ENCODE results near the gene ZMYM4.

Gene ZMYM4

GRCh38 chr1:35386290-35386689 is 117.8 kb downstream of the ZMYM4 start:
- no peak for TF ChIP-seq CTCF (IDR thresholded peaks at IDR 0.05; ENCODE audit: low read depth, low read length, poor library complexity, severe bottlenecking)
- TF ChIP-seq EZH2phosphoT487 (IDR thresholded peaks at IDR 0.05; ENCODE audit: borderline replicate concordance, low read length) = no peak
- Histone ChIP-seq H3K4me1 (ENCODE audit: control insufficient read depth, low read length) (no peaks in the 10 kb centered on the region), H3F3A (ENCODE audit: control insufficient read depth, insufficient read depth) (no peaks in the 10 kb centered on the region), H4K20me1 (ENCODE audit: control insufficient read depth, insufficient read depth, low read depth, low read length) (no peaks in the 10 kb centered on the region), H3K79me2 (ENCODE audit: control insufficient read depth, low read length) (no peaks in the 10 kb centered on the region), H3K9me2 (replicated peaks; ENCODE audit: control insufficient read depth, low read length) (no peaks in the 10 kb centered on the region), H3K27ac (ENCODE audit: low read depth, low read length) (no peak overlapping the region), H3K36me3 (ENCODE audit: control insufficient read depth, low read length) (peaks cover 31% of the 10 kb centered on the region), H3K4me3 (ENCODE audit: low read length) (no peak overlapping the region), H3K27me3 (ENCODE audit: control insufficient read depth, low read length) (no peaks in the 10 kb centered on the region), H3K9me3 (ENCODE audit: control insufficient read depth, insufficient read depth, low read length) (no peaks in the 10 kb centered on the region), H3K4me2 (ENCODE audit: low read length) (no peak overlapping the region)

GRCh38 chr1:35386959-35387358 is 118.5 kb downstream of the ZMYM4 start:
- no peaks in the 10 kb centered on the region for H3F3A ChIP-seq (ENCODE audit: control insufficient read depth, insufficient read depth)
- H3K9me3 ChIP-seq (ENCODE audit: control insufficient read depth, insufficient read depth, low read length) = no peaks in the 10 kb centered on the region
- no peak overlapping the region for H3K4me2 ChIP-seq (ENCODE audit: low read length)
- peaks cover 29% of the 10 kb centered on the region for H3K36me3 ChIP-seq (ENCODE audit: control insufficient read depth, low read length)
- no peak overlapping the region for H3K27ac ChIP-seq (ENCODE audit: low read depth, low read length)
- no peaks in the 10 kb centered on the region for H3K27me3 ChIP-seq (ENCODE audit: control insufficient read depth, low read length)
- no peaks in the 10 kb centered on the region for H4K20me1 ChIP-seq (ENCODE audit: control insufficient read depth, insufficient read depth, low read depth, low read length)
- TF ChIP-seq EZH2phosphoT487 (IDR thresholded peaks at IDR 0.05; ENCODE audit: borderline replicate concordance, low read length) (no peak), CTCF (IDR thresholded peaks at IDR 0.05; ENCODE audit: low read depth, low read length, poor library complexity, severe bottlenecking) (no peak)
- H3K79me2 ChIP-seq (ENCODE audit: control insufficient read depth, low read length) = no peaks in the 10 kb centered on the region
- no peaks in the 10 kb centered on the region for H3K4me1 ChIP-seq (ENCODE audit: control insufficient read depth, low read length)
- no peaks in the 10 kb centered on the region for H3K9me2 ChIP-seq (replicated peaks; ENCODE audit: control insufficient read depth, low read length)
- no peak overlapping the region for H3K4me3 ChIP-seq (ENCODE audit: low read length)

- no peak overlapping the region for H3K4me3 ChIP-seq (ENCODE audit: low read length)
- no peaks in the 10 kb centered on the region for H3K9me2 ChIP-seq (replicated peaks; ENCODE audit: control insufficient read depth, low read length)
- H3K27me3 ChIP-seq (ENCODE audit: control insufficient read depth, low read length) = no peaks in the 10 kb centered on the region
- TF ChIP-seq EZH2phosphoT487 (IDR thresholded peaks at IDR 0.05; ENCODE audit: borderline replicate concordance, low read length) (no peak), CTCF (IDR thresholded peaks at IDR 0.05; ENCODE audit: low read depth, low read length, poor library complexity, severe bottlenecking) (no peak)
- H4K20me1 ChIP-seq (ENCODE audit: control insufficient read depth, insufficient read depth, low read depth, low read length) = no peaks in the 10 kb centered on the region
- no peak overlapping the region for H3K4me2 ChIP-seq (ENCODE audit: low read length)
- no peaks in the 10 kb centered on the region for H3F3A ChIP-seq (ENCODE audit: control insufficient read depth, insufficient read depth)
- no peak overlapping the region for H3K27ac ChIP-seq (ENCODE audit: low read depth, low read length)
- H3K79me2 ChIP-seq (ENCODE audit: control insufficient read depth, low read length) = no peaks in the 10 kb centered on the region
- peaks cover 57% of the 10 kb centered on the region for H3K36me3 ChIP-seq (ENCODE audit: control insufficient read depth, low read length)
- H3K9me3 ChIP-seq (ENCODE audit: control insufficient read depth, insufficient read depth, low read length) = no peaks in the 10 kb centered on the region
- H3K4me1 ChIP-seq (ENCODE audit: control insufficient read depth, low read length) = no peaks in the 10 kb centered on the region
Measured at GRCh38 chr1:35390600-35391494, 122.3 kb downstream of the ZMYM4 start.
